H1 (cell line): ENCODE measurements around the gene MRTFB. TPM values are rescaled to one million over a fixed set of nuclear protein-coding genes. Genes with fewer than 3 reads are reported as not detected.

Experiments used
- CTCF ChIA-PET: fragments of 300-600 bp; sonication (Branson Sonifier 250); formaldehyde crosslinking; loops from one replicate; lab custom pipeline; 2021; ENCODE audit not compliant: partially characterized antibody; lab: Charles Lee
- POLR2A ChIA-PET: fragments of 300-600 bp; sonication (Branson Sonifier 250); formaldehyde crosslinking; loops from one replicate; lab custom pipeline; 2021; ENCODE audit warnings: inconsistent platforms; ENCODE audit not compliant: partially characterized antibody; lab: Charles Lee
- DNase-seq, 2 experiments: peaks; one replicate each; pipeline versions ENCODE4 v3.0.0 to v3.0.0-alpha.2; 2010 to 2022; ENCODE audit warnings: low spot score in 2 of 2, low read depth in 1 of 2, mixed read lengths in 1 of 2
- FAIRE-seq: peaks from 2 replicates; lab custom pipeline; 2011; peaks lifted over from hg19 to GRCh38; lab: Jason Lieb, UNC
- H2AFZ ChIP-seq: 2 replicates; pipeline ENCODE4 v1.8.1; 2012; ENCODE audit warnings: low read length, inconsistent platforms
- H2AK5ac ChIP-seq: 2 replicates; pipeline ENCODE4 v1.6.1; 2013; ENCODE audit warnings: low read depth, low read length
- H2BK120ac ChIP-seq: replicated peaks from 2 replicates; pipeline ENCODE3; 2013; ENCODE audit warnings: low read depth, low read length, inconsistent platforms
- H2BK12ac ChIP-seq: 2 replicates; pipeline ENCODE4 v1.6.1; 2013; ENCODE audit warnings: low read depth, low read length
- H2BK15ac ChIP-seq: 2 replicates; pipeline ENCODE4 v1.6.1; 2013; ENCODE audit warnings: low read length
- H2BK20ac ChIP-seq: 2 replicates; pipeline ENCODE4 v1.6.1; 2013; ENCODE audit warnings: low read length
- H2BK5ac ChIP-seq: 2 replicates; pipeline ENCODE4 v1.6.1; 2013; ENCODE audit warnings: low read depth, low read length
- H3K14ac ChIP-seq: 2 replicates; pipeline ENCODE4 v1.6.1; 2013; ENCODE audit warnings: inconsistent platforms; ENCODE audit not compliant: insufficient read length
- H3K18ac ChIP-seq: 2 replicates; pipeline ENCODE4 v1.6.1; 2013; ENCODE audit warnings: low read length; ENCODE audit errors: extremely low read depth
- H3K23ac ChIP-seq: 2 replicates; pipeline ENCODE4 v1.6.1; 2013; ENCODE audit warnings: inconsistent platforms; ENCODE audit not compliant: insufficient read length
- H3K23me2 ChIP-seq: 2 replicates; pipeline ENCODE4 v1.6.1; 2013; ENCODE audit warnings: low read depth, low read length
- H3K27ac ChIP-seq: 2 replicates; pipeline ENCODE4 v1.6.1; 2011; ENCODE audit warnings: low read depth, low read length, inconsistent platforms
- H3K27me3 ChIP-seq, 4 experiments: replicated peaks in 1 of 4; 1 replicate in 1 of 4; 2 replicates in 3 of 4; pipeline versions ENCODE4 v1.6.1 to v1.8.1; 2011 to 2013; ENCODE audit warnings: low read length in 3 of 4, mild to moderate bottlenecking in 3 of 4, inconsistent platforms in 2 of 4, mixed read lengths in 2 of 4, moderate library complexity in 1 of 4; ENCODE audit not compliant: control insufficient read depth in 3 of 4, insufficient read depth in 3 of 4; ENCODE audit errors: extremely low read depth in 1 of 4
- H3K36me3 ChIP-seq, 4 experiments: 2 replicates each; pipeline versions ENCODE4 v1.6.1 to v1.8.1; 2011 to 2013; ENCODE audit warnings: mild to moderate bottlenecking in 4 of 4, low read length in 3 of 4, moderate library complexity in 2 of 4, control low read depth in 1 of 4, inconsistent platforms in 1 of 4; ENCODE audit not compliant: insufficient read depth in 4 of 4, control insufficient read depth in 2 of 4
- H3K4ac ChIP-seq: replicated peaks from 2 replicates; pipeline ENCODE3; 2013; ENCODE audit warnings: low read length, low read depth, mixed read lengths, inconsistent platforms; ENCODE audit not compliant: insufficient read length
- H3K4me1 ChIP-seq, 4 experiments: replicated peaks in 1 of 4; 1 replicate in 1 of 4; 2 replicates in 3 of 4; pipeline versions ENCODE4 v1.6.1 to v1.8.1; 2011 to 2013; ENCODE audit warnings: low read length in 3 of 4, inconsistent platforms in 2 of 4, mixed read lengths in 1 of 4; ENCODE audit not compliant: insufficient read depth in 4 of 4, control insufficient read depth in 3 of 4
- H3K4me2 ChIP-seq, 2 experiments: 2 replicates each; pipeline versions ENCODE4 v1.6.1 to v1.8.1; 2011 to 2013; ENCODE audit warnings: low read depth in 2 of 2, low read length in 2 of 2, control low read depth in 1 of 2, inconsistent platforms in 1 of 2, mild to moderate bottlenecking in 1 of 2; ENCODE audit not compliant: insufficient read depth in 1 of 2
- H3K4me3 ChIP-seq, 4 experiments: fragments of 200-600, 300-600 bp in 1 of 4; sonication (generic), shearing (Covaris generic), sonication (Bioruptor Twin) in 1 of 4; 2 replicates each; pipeline versions ENCODE4 v1.5.1 to v1.8.1; 2011 to 2016; ENCODE audit warnings: low read length in 4 of 4, low read depth in 3 of 4, control low read depth in 2 of 4, inconsistent platforms in 2 of 4, mild to moderate bottlenecking in 2 of 4, mixed read lengths in 1 of 4, moderate library complexity in 1 of 4; ENCODE audit not compliant: insufficient read depth in 2 of 4; ENCODE audit errors: extremely low read depth in 1 of 4
- H3K56ac ChIP-seq: replicated peaks from 2 replicates; pipeline ENCODE3; 2013; ENCODE audit warnings: low read depth, mild to moderate bottlenecking, mixed read lengths, low read length, inconsistent platforms; ENCODE audit not compliant: insufficient read length
- H3K79me1 ChIP-seq: 2 replicates; pipeline ENCODE4 v1.6.1; 2013; ENCODE audit warnings: low read depth, low read length, control low read depth
- H3K79me2 ChIP-seq, 2 experiments: 2 replicates each; pipeline versions ENCODE4 v1.6.1 to v1.8.1; 2012 to 2013; ENCODE audit warnings: low read length in 2 of 2, mild to moderate bottlenecking in 2 of 2, inconsistent platforms in 1 of 2; ENCODE audit not compliant: insufficient read depth in 2 of 2, control insufficient read depth in 1 of 2
- H3K9ac ChIP-seq, 4 experiments: replicated peaks in 1 of 4; 1 replicate in 1 of 4; 2 replicates in 3 of 4; pipeline versions ENCODE4 v1.6.1 to v1.8.1; 2011 to 2013; ENCODE audit warnings: low read depth in 3 of 4, low read length in 3 of 4, control low read depth in 2 of 4, mild to moderate bottlenecking in 2 of 4, moderate library complexity in 2 of 4, inconsistent platforms in 1 of 4; ENCODE audit errors: extremely low read depth in 1 of 4
- H3K9me3 ChIP-seq, 2 experiments: 2 replicates each; pipeline versions ENCODE4 v1.6.1 to v1.8.1; 2012 to 2013; ENCODE audit warnings: mild to moderate bottlenecking in 2 of 2, moderate library complexity in 2 of 2, control low read depth in 1 of 2, inconsistent platforms in 1 of 2, low read depth in 1 of 2, low read length in 1 of 2, mixed read lengths in 1 of 2; ENCODE audit not compliant: insufficient read depth in 2 of 2
- H4K20me1 ChIP-seq, 2 experiments: replicated peaks in 1 of 2; 2 replicates each; pipeline versions ENCODE3 to v1.8.1; 2011 to 2013; ENCODE audit warnings: inconsistent platforms in 2 of 2, low read length in 2 of 2, mild to moderate bottlenecking in 1 of 2; ENCODE audit not compliant: insufficient read depth in 2 of 2, control insufficient read depth in 1 of 2
- H4K5ac ChIP-seq: 2 replicates; pipeline ENCODE4 v1.6.1; 2013; ENCODE audit warnings: low read length, low read depth, mixed read lengths, inconsistent platforms; ENCODE audit not compliant: insufficient read length
- H4K8ac ChIP-seq: 2 replicates; pipeline ENCODE4 v1.8.0; 2013; ENCODE audit warnings: mild to moderate bottlenecking, moderate library complexity, low read length, inconsistent platforms; ENCODE audit not compliant: insufficient read depth; ENCODE audit errors: extremely low read depth
- H4K91ac ChIP-seq: replicated peaks from 2 replicates; pipeline ENCODE3; 2013; ENCODE audit warnings: low read length, mixed read lengths, inconsistent platforms; ENCODE audit not compliant: insufficient read length
- BACH1 ChIP-seq: IDR thresholded peaks from 2 replicates; pipeline ENCODE4 v1.6.1; 2012; ENCODE audit warnings: low read length, improper control_type of control experiment
- EP300 ChIP-seq, 2 experiments: IDR thresholded peaks; 1 replicate in 1 of 2; 2 replicates in 1 of 2; pipeline ENCODE4 v1.6.1; 2011 to 2012; ENCODE audit warnings: low read depth in 2 of 2, low read length in 2 of 2, mild to moderate bottlenecking in 2 of 2, borderline replicate concordance in 1 of 2, inconsistent platforms in 1 of 2, moderate library complexity in 1 of 2
- KDM1A ChIP-seq: fragments of 200-600, 300-600 bp; sonication (generic); IDR thresholded peaks from 2 replicates; pipeline ENCODE4 v1.7.1; 2016; ENCODE audit warnings: mild to moderate bottlenecking, low read length, borderline replicate concordance
- NRF1 ChIP-seq: IDR thresholded peaks from 2 replicates; pipeline ENCODE4 v1.6.1; 2011; ENCODE audit warnings: mild to moderate bottlenecking, low read depth, low read length, improper control_type of control experiment
- RFX5 ChIP-seq: IDR thresholded peaks from 2 replicates; pipeline ENCODE4 v1.6.1; 2011; ENCODE audit warnings: low read depth, low read length, improper control_type of control experiment, borderline replicate concordance
- WGBS, 2 experiments: shearing (Covaris generic) in 1 of 2; methylation state at CpG; one replicate each; pipeline versions ENCODE4 v1.1.6 to v1.1.7; 2013 to 2015; ENCODE audit warnings: low lambda C conversion rate in 2 of 2, mixed read lengths in 2 of 2, inconsistent platforms in 1 of 2, low coverage in 1 of 2, missing lambda C conversion rate in 1 of 2; ENCODE audit not compliant: insufficient replicate concordance in 2 of 2, insufficient coverage in 1 of 2, insufficient read length in 1 of 2; ENCODE audit errors: extremely low coverage in 1 of 2, missing lambda C conversion rate in 1 of 2; 5-methylcytosine and 5-hydroxymethylcytosine counted together
- polyA plus RNA-seq, 7 experiments: library from polyadenylated mRNA; depleted of rRNA in 3 of 7; stranded (reverse) in 5 of 7; unstranded in 2 of 7; fragments of >200 nt in 5 of 7; fragments of 200-250 nt in 2 of 7; gene quantifications; 1 replicate in 5 of 7; 2 replicates in 1 of 7; 4 replicates in 1 of 7; pipeline versions ENCODE4 v1.2.1 to v1.2.3, GENCODE V29; 2011 to 2013; ENCODE audit warnings: missing spikeins in 2 of 7, mixed read lengths in 2 of 7
- total RNA-seq: library from RNA; stranded (reverse); fragmentation: NEBNext Ultra II Directional; extraction: Animal tissue kit (Norgen Biotek cat#: 25700); gene quantifications from 2 replicates; pipeline ENCODE4 v1.2.1, GENCODE V29; 2021

Gene MRTFB
- total and polyA plus RNA-seq, 2 of the 8 experiments (the other 6 are each of a cell fraction or from before 2014, with no cell fraction given), result 13.5 to 34.9 TPM

DNA sequence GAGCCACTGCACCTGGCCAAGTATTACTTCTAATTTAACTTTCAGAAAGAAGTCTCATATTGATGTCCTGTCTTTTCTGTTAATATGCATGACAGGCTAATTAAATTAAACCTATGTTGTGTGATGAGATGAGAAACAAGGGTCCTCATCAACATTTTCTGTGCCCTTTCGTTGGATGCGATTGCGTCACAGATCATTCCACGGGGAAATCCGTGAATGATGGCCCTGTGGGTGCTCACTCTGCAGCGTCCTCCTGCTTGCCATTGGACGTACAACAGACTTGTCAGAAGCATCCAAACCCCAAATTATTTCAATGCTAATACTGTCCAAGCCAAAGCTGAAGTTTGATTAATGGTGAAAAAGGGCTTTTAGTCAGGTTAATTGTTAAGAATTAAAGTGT is 197.0 kb downstream of the MRTFB start:
- no peaks in the 10 kb centered on the region for H4K20me1 ChIP-seq
- TF ChIP-seq RFX5 (no peak), NRF1 (no peak), KDM1A (no peak), EP300 (IDR thresholded peaks at IDR 0.05; ENCODE audit: borderline replicate concordance in 1 of 2, low read depth in 2 of 2, low read length in 2 of 2) (no peak), BACH1 (no peak)
- H3K4ac ChIP-seq, result no peak overlapping the region
- H3K79me2 ChIP-seq, result no peaks in the 10 kb centered on the region
- ChIA-PET POLR2A (no interaction called here), CTCF (interaction anchor here (1.1 kb wide), 1 partner anchor 394 kb away, joined by 3 read pairs; no protein-coding TSS in a partner anchor)
- H2BK5ac ChIP-seq, result no peak overlapping the region
- DNase-seq, result no peak
- no peak overlapping the region for H3K23ac ChIP-seq
- no peak overlapping the region for H2AK5ac ChIP-seq
- H3K36me3 ChIP-seq, result peaks cover 0 to 16% (median 6%) of the 10 kb centered on the region in 4 experiments; a peak in 5 of 8 replicates
- H3K27me3 ChIP-seq, result no peaks in the 10 kb centered on the region
- H2AFZ ChIP-seq, result no peak overlapping the region
- no peak overlapping the region for H4K5ac ChIP-seq
- peaks cover 0 to 3% of the 10 kb centered on the region in 2 experiments; a peak in 1 of 4 replicates for H3K9me3 ChIP-seq
- H3K4me2 ChIP-seq, result no peak overlapping the region
- no peak overlapping the region for H2BK20ac ChIP-seq
- no peak overlapping the region for H3K18ac ChIP-seq
- no peak overlapping the region for H2BK12ac ChIP-seq
- H4K8ac ChIP-seq, result no peak overlapping the region
- H3K79me1 ChIP-seq, result no peaks in the 10 kb centered on the region
- no peak overlapping the region for H2BK120ac ChIP-seq
- WGBS, 2 experiments, result 91% methylated on average over 7 of the region's 7 CpGs; no CpG with 5 or more reads in 1 of the 2 experiments
- H3K4me1 ChIP-seq, result no peaks in the 10 kb centered on the region
- H2BK15ac ChIP-seq, result no peak overlapping the region
- H3K27ac ChIP-seq, result no peak overlapping the region
- H3K23me2 ChIP-seq, result no peaks in the 10 kb centered on the region
- no peak overlapping the region for H3K4me3 ChIP-seq
- H4K91ac ChIP-seq, result no peak overlapping the region
- H3K14ac ChIP-seq, result no peak overlapping the region
- H3K56ac ChIP-seq, result no peak overlapping the region
- no peak overlapping the region for H3K9ac ChIP-seq
- no peak for FAIRE-seq
